Tibial nerve (tissue), 4 donors: Measurements from ENCODE around the gene TSGA10IP. TPM values are rescaled to one million over a fixed set of nuclear protein-coding genes. Genes with fewer than 3 reads are reported as not detected.

Source experiments
- DNase-seq, 2 donors: peaks; one replicate each; pipeline ENCODE4 v3.0.0-alpha.2; 2019; ENCODE audit warnings: low spot score in 2 of 2
- H3K27ac ChIP-seq, 4 donors: fragments of 200-600 bp; sonication (generic) in 3 of 4; one replicate each; pipeline ENCODE4 v1.5.1; 2017 to 2019; ENCODE audit warnings: mild to moderate bottlenecking in 1 of 4
- H3K27me3 ChIP-seq, 2 donors: fragments of 200-600 bp; sonication (generic) in 1 of 2; one replicate each; pipeline versions ENCODE4 v1.5.1 to v1.6.0; 2017 to 2019
- H3K36me3 ChIP-seq, 3 donors: fragments of 200-600 bp; sonication (generic); one replicate each; pipeline ENCODE4 v1.5.1; 2018 to 2019
- H3K4me1 ChIP-seq, 4 donors: fragments of 200-600 bp; sonication (generic) in 3 of 4; one replicate each; pipeline ENCODE4 v1.5.1; 2017 to 2019
- H3K4me3 ChIP-seq, 4 donors: fragments of 200-600 bp; sonication (generic) in 3 of 4; one replicate each; pipeline ENCODE4 v1.5.1; 2017 to 2019; ENCODE audit warnings: mild to moderate bottlenecking in 1 of 4, moderate library complexity in 1 of 4
- H3K9me3 ChIP-seq, 4 donors: fragments of 200-600 bp; sonication (generic) in 3 of 4; one replicate each; pipeline ENCODE4 v1.5.1; 2017 to 2019
- EP300 ChIP-seq, 2 donors: sonication (generic); formaldehyde crosslinking; IDR thresholded peaks; one replicate each; pipeline ENCODE4 v1.6.1; 2017; ENCODE audit warnings: antibody characterized with exemption in 2 of 2, mild to moderate bottlenecking in 1 of 2
- POLR2A ChIP-seq, 2 donors: fragments of 450-650 bp; IDR thresholded peaks; one replicate each; pipeline ENCODE4 v1.6.1; 2017; ENCODE audit warnings: antibody characterized with exemption in 2 of 2, mild to moderate bottlenecking in 2 of 2, moderate library complexity in 2 of 2
- WGBS, 2 donors: methylation state at CpG; one replicate each; pipeline ENCODE4 v1.1.5; 2018; 5-methylcytosine and 5-hydroxymethylcytosine counted together
- total RNA-seq, 4 donors: library from RNA; depleted of rRNA; stranded (reverse); fragments of >200 nt; gene quantifications; one replicate each; pipeline ENCODE4 v1.1.0, GENCODE V29; 2016
- TF ChIP-seq, protein P1 (sequence below), 5 experiments: fragments of 200-600 bp in 3 of 5; fragments of 450-650 bp in 2 of 5; sonication (generic) in 3 of 5; IDR thresholded peaks; one replicate each; pipeline ENCODE4 v1.5.1; 2016 to 2019; ENCODE audit warnings: antibody characterized with exemption in 5 of 5, mild to moderate bottlenecking in 3 of 5, moderate library complexity in 2 of 5

The TSGA10IP gene
- total RNA-seq, 4 donors from 2014 or later: not detected

DNA sequence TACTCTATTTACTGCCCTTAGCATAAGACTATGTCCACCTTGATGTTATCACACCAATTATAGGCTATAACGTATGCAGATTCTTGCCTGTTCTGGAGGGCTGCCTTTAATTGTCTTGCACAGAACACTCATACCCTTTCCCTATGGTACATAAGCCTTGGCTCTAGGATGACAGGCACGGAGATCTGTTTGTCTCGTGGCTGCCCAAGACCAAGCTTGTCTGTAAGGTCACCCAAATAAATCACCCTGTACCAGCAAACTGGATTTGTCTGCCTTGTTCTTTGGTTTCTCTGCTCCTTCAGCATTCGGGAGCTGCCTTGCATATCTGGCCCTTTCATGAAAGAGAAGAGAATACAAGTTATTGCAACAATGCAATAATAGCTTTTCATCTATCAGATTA, 7.5 kb upstream of the TSGA10IP start:
- no peak for TF ChIP-seq POLR2A (IDR thresholded peaks at IDR 0.05)
- TF ChIP-seq, protein P1, sequence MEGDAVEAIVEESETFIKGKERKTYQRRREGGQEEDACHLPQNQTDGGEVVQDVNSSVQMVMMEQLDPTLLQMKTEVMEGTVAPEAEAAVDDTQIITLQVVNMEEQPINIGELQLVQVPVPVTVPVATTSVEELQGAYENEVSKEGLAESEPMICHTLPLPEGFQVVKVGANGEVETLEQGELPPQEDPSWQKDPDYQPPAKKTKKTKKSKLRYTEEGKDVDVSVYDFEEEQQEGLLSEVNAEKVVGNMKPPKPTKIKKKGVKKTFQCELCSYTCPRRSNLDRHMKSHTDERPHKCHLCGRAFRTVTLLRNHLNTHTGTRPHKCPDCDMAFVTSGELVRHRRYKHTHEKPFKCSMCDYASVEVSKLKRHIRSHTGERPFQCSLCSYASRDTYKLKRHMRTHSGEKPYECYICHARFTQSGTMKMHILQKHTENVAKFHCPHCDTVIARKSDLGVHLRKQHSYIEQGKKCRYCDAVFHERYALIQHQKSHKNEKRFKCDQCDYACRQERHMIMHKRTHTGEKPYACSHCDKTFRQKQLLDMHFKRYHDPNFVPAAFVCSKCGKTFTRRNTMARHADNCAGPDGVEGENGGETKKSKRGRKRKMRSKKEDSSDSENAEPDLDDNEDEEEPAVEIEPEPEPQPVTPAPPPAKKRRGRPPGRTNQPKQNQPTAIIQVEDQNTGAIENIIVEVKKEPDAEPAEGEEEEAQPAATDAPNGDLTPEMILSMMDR (IDR thresholded peaks at IDR 0.05): no peak
- TF ChIP-seq EP300 (IDR thresholded peaks at IDR 0.05): no peak
- DNase-seq: no peak
- H3K4me3 ChIP-seq: no peak overlapping the region
- peaks cover 0 to 14% of the 10 kb centered on the region in 2 donors for H3K27me3 ChIP-seq
- H3K27ac ChIP-seq: no peak overlapping the region
- H3K4me1 ChIP-seq: no peaks in the 10 kb centered on the region
- no peaks in the 10 kb centered on the region for H3K9me3 ChIP-seq
- whole genome bisulfite sequencing, 2 donors: 46 to 61% methylated on average over 4 of the region's 4 CpGs
- no peaks in the 10 kb centered on the region for H3K36me3 ChIP-seq

DNA sequence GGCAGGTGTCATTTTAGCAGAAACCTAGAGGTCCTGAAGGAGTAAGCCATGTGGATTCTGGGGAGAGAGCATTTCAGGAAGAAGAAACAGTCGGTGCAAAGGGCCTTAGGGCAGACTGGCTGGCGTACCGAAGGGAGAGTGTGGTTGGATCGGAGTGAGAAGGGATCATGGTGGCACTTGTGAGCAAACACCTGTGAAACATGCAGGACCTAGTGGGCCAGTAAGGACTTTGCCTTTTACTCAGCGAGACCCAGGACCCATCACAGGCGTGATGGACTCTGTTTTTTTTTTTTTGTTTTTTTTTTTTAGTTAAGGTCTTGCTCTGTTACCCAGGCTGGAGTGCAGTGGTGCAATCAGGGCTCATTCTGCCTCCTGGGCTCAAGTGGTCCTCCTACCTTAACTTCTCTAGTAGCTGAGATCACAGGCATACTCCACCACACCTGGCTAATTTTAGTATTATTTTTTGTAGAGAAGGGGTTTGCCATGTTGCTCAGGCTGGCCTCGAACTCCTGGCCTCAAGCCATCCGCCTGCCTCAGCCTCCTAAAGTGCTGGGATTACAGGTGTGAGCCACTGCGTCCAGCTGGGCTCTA, 3.5 kb upstream of the TSGA10IP start:
- H3K27ac ChIP-seq: no peak overlapping the region
- H3K27me3 ChIP-seq: peaks cover 0 to 8% of the 10 kb centered on the region in 2 donors
- no peak overlapping the region for H3K4me3 ChIP-seq
- TF ChIP-seq, protein P1 (IDR thresholded peaks at IDR 0.05): no peak
- no peak for TF ChIP-seq POLR2A (IDR thresholded peaks at IDR 0.05)
- no peak for TF ChIP-seq EP300 (IDR thresholded peaks at IDR 0.05)
- DNase-seq: no peak
- H3K4me1 ChIP-seq: no peaks in the 10 kb centered on the region
- 69 to 74% methylated on average over 9 of the region's 9 CpGs for WGBS, 2 donors
- H3K36me3 ChIP-seq: no peaks in the 10 kb centered on the region
- no peaks in the 10 kb centered on the region for H3K9me3 ChIP-seq

DNA sequence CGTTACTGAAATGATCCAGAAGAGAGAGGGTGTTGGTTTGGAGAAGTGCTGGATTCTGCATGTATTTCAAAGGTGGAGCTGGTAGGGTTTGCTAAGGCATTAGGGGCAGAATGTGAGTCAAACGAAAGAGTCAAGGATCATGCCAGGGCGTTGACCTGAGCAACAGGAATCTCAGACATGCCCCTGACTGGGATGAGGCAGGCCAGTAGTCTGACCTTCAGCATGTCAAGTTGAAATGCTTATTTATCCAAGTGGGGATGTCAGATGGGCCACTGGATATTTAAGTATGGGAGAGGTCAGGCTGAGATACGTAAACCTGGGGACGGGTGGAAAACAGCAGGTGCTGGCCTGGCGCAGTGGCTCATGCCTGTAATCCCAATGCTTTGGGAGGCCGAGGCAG, 2.7 kb upstream of the TSGA10IP start:
- H3K27ac ChIP-seq: no peak overlapping the region
- DNase-seq: no peak
- H3K36me3 ChIP-seq: no peaks in the 10 kb centered on the region
- H3K9me3 ChIP-seq: no peaks in the 10 kb centered on the region
- H3K4me1 ChIP-seq: no peaks in the 10 kb centered on the region
- peaks cover 0 to 4% of the 10 kb centered on the region in 2 donors for H3K27me3 ChIP-seq
- TF ChIP-seq, protein P1 (IDR thresholded peaks at IDR 0.05): no peak
- no peak for TF ChIP-seq EP300 (IDR thresholded peaks at IDR 0.05)
- no peak for TF ChIP-seq POLR2A (IDR thresholded peaks at IDR 0.05)
- WGBS, 2 donors: 81 to 83% methylated on average over 7 of the region's 7 CpGs
- H3K4me3 ChIP-seq: no peak overlapping the region

DNA sequence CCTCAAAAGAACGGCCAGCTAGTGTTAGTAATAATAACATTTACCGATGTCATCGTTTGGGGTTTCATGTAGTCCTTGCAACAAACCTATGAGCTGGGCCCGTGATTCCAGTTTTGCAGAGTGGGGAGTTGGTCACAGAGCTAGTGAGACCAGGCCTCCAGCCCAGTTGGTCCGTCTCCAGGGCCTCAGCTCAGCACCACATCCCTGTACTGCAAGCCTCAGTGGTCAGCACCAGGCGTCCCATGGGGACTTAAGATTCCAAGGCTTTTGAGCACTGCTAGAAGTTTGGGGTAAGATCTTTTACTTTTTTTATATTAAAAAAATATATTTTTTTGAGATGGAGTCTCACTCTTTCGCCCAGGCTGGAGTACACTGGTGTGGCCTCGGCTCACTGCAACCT, 1.1 kb upstream of the TSGA10IP start:
- WGBS, 2 donors: 84 to 92% methylated on average over 8 of the region's 8 CpGs
- no peaks in the 10 kb centered on the region for H3K4me1 ChIP-seq

DNA sequence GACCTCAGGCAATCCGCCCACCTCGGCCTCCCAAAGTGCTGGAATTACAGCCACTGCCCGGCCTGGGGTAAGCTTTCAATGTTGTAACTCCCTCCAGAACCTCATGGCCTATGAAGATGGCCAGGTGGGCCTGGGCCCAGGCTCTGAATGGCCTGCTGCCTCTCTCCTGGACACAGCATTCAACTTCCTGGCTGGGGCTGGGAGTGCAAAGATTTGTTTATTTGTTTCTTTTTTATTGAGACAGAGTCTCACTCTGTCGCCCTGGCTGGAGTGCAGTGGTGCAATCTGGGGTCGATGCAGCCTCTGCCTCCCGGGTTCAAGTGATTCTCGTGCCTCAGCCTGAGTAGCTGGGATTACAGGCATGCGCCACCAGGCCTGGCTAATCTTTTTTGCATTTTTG, 513 bp upstream of the TSGA10IP start:
- DNase-seq: no peak
- 72 to 81% methylated on average over 8 of the region's 8 CpGs for WGBS, 2 donors
- TF ChIP-seq POLR2A (IDR thresholded peaks at IDR 0.05) (no peak), EP300 (IDR thresholded peaks at IDR 0.05) (no peak)
- TF ChIP-seq, protein P1 (IDR thresholded peaks at IDR 0.05): no peak
- H3K27me3 ChIP-seq: no peaks in the 10 kb centered on the region
- no peaks in the 10 kb centered on the region for H3K36me3 ChIP-seq
- H3K9me3 ChIP-seq: no peaks in the 10 kb centered on the region
- no peak overlapping the region for H3K27ac ChIP-seq
- no peak overlapping the region for H3K4me3 ChIP-seq
- no peaks in the 10 kb centered on the region for H3K4me1 ChIP-seq

More for the DNA sequence above, 1.1 kb upstream of the TSGA10IP start:
- no peak for DNase-seq
- no peaks in the 10 kb centered on the region for H3K36me3 ChIP-seq
- H3K27ac ChIP-seq: no peak overlapping the region
- H3K4me3 ChIP-seq: no peak overlapping the region
- no peaks in the 10 kb centered on the region for H3K9me3 ChIP-seq
- TF ChIP-seq, protein P1 (IDR thresholded peaks at IDR 0.05): no peak
- no peak for TF ChIP-seq EP300 (IDR thresholded peaks at IDR 0.05)
- TF ChIP-seq POLR2A (IDR thresholded peaks at IDR 0.05): no peak
- no peaks in the 10 kb centered on the region for H3K27me3 ChIP-seq
